ENCODE data around the gene FLNC.
A peak's percentile ranks its signal among the peaks of the same experiment; 100 is the strongest.

Gene FLNC

GRCh38 chr7:128865303-128865702, 35.1 kb downstream of the FLNC start:
- no peak for DNase-seq (ENCODE audit: low read depth)
- no peak for TF ChIP-seq CTCF (IDR thresholded peaks at IDR 0.05; ENCODE audit: control insufficient read depth, extremely low read depth, insufficient read depth)

GRCh38 chr7:128865996-128866877, 36.0 kb downstream of the FLNC start:
- no peak for DNase-seq (ENCODE audit: low read depth)
- no peak for TF ChIP-seq CTCF (IDR thresholded peaks at IDR 0.05; ENCODE audit: control insufficient read depth, extremely low read depth, insufficient read depth)

More at GRCh38 chr7:128865303-128865702, 35.1 kb downstream of the FLNC start:
- no peak overlapping the region for H3K4me3 ChIP-seq (ENCODE audit: low read depth, low read length)

GRCh38 chr7:128867241-128867640, 37.0 kb downstream of the FLNC start:
- no peak for DNase-seq (ENCODE audit: low read depth)
- H3K4me3 ChIP-seq (ENCODE audit: low read depth, low read length): no peak overlapping the region
- TF ChIP-seq CTCF (IDR thresholded peaks at IDR 0.05; ENCODE audit: control insufficient read depth, extremely low read depth, insufficient read depth): no peak

More at GRCh38 chr7:128865996-128866877, 36.0 kb downstream of the FLNC start:
- no peak overlapping the region for H3K4me3 ChIP-seq (ENCODE audit: low read depth, low read length)

GRCh38 chr7:128867842-128868623, 37.8 kb downstream of the FLNC start:
- no peak overlapping the region for H3K4me3 ChIP-seq (ENCODE audit: low read depth, low read length)
- no peak for TF ChIP-seq CTCF (IDR thresholded peaks at IDR 0.05; ENCODE audit: control insufficient read depth, extremely low read depth, insufficient read depth)
- DNase-seq (ENCODE audit: low read depth): no peak

GRCh38 chr7:128868624-128869137, 38.5 kb downstream of the FLNC start:
- peak overlapping the region; percentile 53 for H3K4me3 ChIP-seq (ENCODE audit: low read depth, low read length)

More at GRCh38 chr7:128868624-128869137, 38.5 kb downstream of the FLNC start:
- no peak for DNase-seq (ENCODE audit: low read depth)
- TF ChIP-seq CTCF (IDR thresholded peaks at IDR 0.05; ENCODE audit: control insufficient read depth, extremely low read depth, insufficient read depth): no peak

Data from LNCaP clone FGC (cell line).